ENCODE results near the gene WEE1.

The WEE1 gene
- long read RNA-seq, partial matches to known transcripts, result 2 of 3 reads
- long read RNA-seq, other reads (novel, unspliced or antisense), result 0 of 3 reads

DNA sequence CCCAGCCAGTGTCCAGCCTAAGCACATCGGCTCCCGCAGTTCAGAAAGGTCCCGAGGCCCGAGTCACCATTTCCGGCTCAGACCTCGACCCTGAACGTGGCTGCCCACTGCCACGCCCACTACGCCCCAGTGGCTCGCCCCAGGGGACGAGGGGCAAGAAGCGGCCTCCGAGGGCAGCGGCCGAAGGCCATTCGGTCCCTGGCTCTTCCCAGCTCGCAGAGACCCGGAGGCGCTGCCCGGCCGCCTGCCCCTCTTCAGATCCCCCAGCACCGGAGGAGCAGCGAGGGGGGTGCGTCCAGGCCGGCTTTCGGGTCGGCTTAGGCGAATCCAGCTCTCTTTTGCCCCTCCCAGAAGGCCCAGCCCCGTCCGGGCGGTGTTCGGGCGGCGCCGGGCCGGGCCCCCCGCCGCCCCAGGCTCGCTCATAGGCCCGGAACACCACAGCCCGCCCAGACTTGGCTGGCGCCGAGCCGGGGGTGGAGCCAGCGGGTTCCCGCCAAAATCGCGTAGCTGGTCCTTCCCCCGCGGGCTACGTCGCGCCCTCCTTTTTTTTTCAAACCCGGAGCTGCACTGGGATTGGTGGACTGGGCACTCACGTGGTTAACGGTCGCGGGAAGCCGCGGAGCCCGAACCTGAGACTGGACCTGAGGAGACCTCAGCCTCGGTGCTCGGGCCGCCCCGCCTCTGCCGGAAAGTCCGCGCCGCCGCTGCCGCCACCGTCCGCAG lies at the start of gene WEE1:
WEE1 (plus strand) TSS at position 619 of the 723 bp plus-strand sequence. CDS start 264 bp downstream, outside the sequence.
- peak; percentile 95 to 98 for DNase-seq (ENCODE audit: low read depth in 1 of 2, low spot score in 1 of 2)
- peak within 1 kb of the TSS; percentile 97 for H3K4me3 ChIP-seq (replicated peaks; ENCODE audit: insufficient read depth, low read length)
- H3K27ac ChIP-seq (replicated peaks), result peak within 1 kb of the TSS; percentile 81
- no peaks in the 10 kb centered on the region for H3K27me3 ChIP-seq (ENCODE audit: insufficient read depth, poor library complexity, severe bottlenecking)
- TF ChIP-seq, protein P1, sequence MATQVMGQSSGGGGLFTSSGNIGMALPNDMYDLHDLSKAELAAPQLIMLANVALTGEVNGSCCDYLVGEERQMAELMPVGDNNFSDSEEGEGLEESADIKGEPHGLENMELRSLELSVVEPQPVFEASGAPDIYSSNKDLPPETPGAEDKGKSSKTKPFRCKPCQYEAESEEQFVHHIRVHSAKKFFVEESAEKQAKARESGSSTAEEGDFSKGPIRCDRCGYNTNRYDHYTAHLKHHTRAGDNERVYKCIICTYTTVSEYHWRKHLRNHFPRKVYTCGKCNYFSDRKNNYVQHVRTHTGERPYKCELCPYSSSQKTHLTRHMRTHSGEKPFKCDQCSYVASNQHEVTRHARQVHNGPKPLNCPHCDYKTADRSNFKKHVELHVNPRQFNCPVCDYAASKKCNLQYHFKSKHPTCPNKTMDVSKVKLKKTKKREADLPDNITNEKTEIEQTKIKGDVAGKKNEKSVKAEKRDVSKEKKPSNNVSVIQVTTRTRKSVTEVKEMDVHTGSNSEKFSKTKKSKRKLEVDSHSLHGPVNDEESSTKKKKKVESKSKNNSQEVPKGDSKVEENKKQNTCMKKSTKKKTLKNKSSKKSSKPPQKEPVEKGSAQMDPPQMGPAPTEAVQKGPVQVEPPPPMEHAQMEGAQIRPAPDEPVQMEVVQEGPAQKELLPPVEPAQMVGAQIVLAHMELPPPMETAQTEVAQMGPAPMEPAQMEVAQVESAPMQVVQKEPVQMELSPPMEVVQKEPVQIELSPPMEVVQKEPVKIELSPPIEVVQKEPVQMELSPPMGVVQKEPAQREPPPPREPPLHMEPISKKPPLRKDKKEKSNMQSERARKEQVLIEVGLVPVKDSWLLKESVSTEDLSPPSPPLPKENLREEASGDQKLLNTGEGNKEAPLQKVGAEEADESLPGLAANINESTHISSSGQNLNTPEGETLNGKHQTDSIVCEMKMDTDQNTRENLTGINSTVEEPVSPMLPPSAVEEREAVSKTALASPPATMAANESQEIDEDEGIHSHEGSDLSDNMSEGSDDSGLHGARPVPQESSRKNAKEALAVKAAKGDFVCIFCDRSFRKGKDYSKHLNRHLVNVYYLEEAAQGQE (IDR thresholded peaks at IDR 0.05; ENCODE audit: insufficient replicate concordance, low read depth), result no peak
- peak; percentile 4; the same call in 1 of the 2 replicates for TF ChIP-seq POLR2AphosphoS5 (IDR thresholded peaks at IDR 0.05; ENCODE audit: low read depth)

DNA sequence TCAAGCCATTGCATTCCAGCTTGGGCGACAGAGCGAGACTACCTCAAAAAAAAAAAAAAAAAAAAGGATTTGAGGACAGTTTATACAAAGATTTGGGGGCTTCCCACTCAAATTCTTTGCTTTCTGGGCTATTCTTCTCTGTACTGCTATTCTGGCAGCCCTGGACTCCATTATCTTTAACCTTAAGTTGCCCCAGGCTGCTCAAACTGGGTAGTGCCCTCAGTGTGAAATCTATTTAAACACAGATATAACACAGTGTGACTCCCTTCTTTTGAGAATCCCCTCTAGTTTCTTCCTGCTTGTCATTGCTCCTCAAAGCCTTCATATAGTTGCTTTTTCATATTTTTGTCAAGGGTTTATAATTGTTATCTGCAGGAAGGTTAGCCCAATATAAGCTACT lies 49.5 kb upstream of the WEE1 start:
- DNase-seq (ENCODE audit: low read depth in 1 of 2, low spot score in 1 of 2), result no peak
- TF ChIP-seq POLR2AphosphoS5 (IDR thresholded peaks at IDR 0.05; ENCODE audit: low read depth) (no peak), GABPA (IDR thresholded peaks at IDR 0.05; ENCODE audit: low read depth) (no peak), SPI1 (IDR thresholded peaks at IDR 0.05; ENCODE audit: borderline replicate concordance, low read depth) (no peak)
- TF ChIP-seq, protein P2, sequence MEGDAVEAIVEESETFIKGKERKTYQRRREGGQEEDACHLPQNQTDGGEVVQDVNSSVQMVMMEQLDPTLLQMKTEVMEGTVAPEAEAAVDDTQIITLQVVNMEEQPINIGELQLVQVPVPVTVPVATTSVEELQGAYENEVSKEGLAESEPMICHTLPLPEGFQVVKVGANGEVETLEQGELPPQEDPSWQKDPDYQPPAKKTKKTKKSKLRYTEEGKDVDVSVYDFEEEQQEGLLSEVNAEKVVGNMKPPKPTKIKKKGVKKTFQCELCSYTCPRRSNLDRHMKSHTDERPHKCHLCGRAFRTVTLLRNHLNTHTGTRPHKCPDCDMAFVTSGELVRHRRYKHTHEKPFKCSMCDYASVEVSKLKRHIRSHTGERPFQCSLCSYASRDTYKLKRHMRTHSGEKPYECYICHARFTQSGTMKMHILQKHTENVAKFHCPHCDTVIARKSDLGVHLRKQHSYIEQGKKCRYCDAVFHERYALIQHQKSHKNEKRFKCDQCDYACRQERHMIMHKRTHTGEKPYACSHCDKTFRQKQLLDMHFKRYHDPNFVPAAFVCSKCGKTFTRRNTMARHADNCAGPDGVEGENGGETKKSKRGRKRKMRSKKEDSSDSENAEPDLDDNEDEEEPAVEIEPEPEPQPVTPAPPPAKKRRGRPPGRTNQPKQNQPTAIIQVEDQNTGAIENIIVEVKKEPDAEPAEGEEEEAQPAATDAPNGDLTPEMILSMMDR (IDR thresholded peaks at IDR 0.05; ENCODE audit: insufficient read depth, low read length), result no peak
- TF ChIP-seq, protein P1 (IDR thresholded peaks at IDR 0.05; ENCODE audit: insufficient replicate concordance, low read depth), result no peak
- H3K27me3 ChIP-seq (ENCODE audit: insufficient read depth, poor library complexity, severe bottlenecking), result no peaks in the 10 kb centered on the region
- no peak overlapping the region for H3K4me3 ChIP-seq (replicated peaks; ENCODE audit: insufficient read depth, low read length)
- H3K27ac ChIP-seq (replicated peaks), result no peak overlapping the region

DNA sequence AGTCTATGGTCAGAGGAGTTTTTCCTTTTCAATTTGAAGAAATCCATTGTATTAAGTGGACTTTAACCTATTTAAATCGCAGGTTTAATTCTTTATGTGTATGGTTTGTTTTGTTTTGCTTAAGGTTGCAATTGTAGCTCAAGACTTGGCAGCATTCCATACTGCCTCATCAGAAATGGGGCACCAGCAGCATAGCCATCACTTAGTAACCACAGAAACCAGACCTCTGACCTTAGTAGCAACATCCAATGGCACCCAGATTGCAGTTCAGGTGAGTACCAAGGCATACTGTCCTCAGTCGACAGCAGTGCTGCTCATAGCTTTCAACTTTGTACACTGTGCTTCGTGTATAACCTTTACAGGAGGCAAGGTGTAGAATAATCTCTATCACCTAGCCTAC lies 48.4 kb upstream of the WEE1 start:
- no peak overlapping the region for H3K27ac ChIP-seq (replicated peaks)
- no peak for DNase-seq (ENCODE audit: low read depth in 1 of 2, low spot score in 1 of 2)
- H3K4me3 ChIP-seq (replicated peaks; ENCODE audit: insufficient read depth, low read length), result no peak overlapping the region
- TF ChIP-seq, protein P1 (IDR thresholded peaks at IDR 0.05; ENCODE audit: insufficient replicate concordance, low read depth), result no peak
- TF ChIP-seq, protein P2 (IDR thresholded peaks at IDR 0.05; ENCODE audit: insufficient read depth, low read length), result no peak
- no peak for TF ChIP-seq GABPA (IDR thresholded peaks at IDR 0.05; ENCODE audit: low read depth)
- TF ChIP-seq SPI1 (IDR thresholded peaks at IDR 0.05; ENCODE audit: borderline replicate concordance, low read depth), result no peak
- no peak for TF ChIP-seq POLR2AphosphoS5 (IDR thresholded peaks at IDR 0.05; ENCODE audit: low read depth)
- no peaks in the 10 kb centered on the region for H3K27me3 ChIP-seq (ENCODE audit: insufficient read depth, poor library complexity, severe bottlenecking)
